ENCODE data around the gene TTC12. TPM values are rescaled to one million over a fixed set of nuclear protein-coding genes. Genes with fewer than 3 reads are reported as not detected.

The TTC12 gene
- total and polyA plus RNA-seq, 2 of the 4 experiments (the other 2 are of a cell fraction) = 10.0 to 14.7 TPM

GRCh38 chr11:113269096-113269495 lies 45.3 kb upstream of the TTC12 start:
- no peaks in the 10 kb centered on the region; the same call in 1 of the 2 replicates for H3K27me3 ChIP-seq (ENCODE audit: control insufficient read depth, insufficient read depth, low read length)
- H2BK5ac ChIP-seq (ENCODE audit: low read depth, low read length, poor library complexity, severe bottlenecking) = no peak overlapping the region
- H2BK120ac ChIP-seq (ENCODE audit: low read depth, low read length) = no peak overlapping the region
- no peak overlapping the region for H3K4me3 ChIP-seq (ENCODE audit: insufficient read depth, low read depth, low read length)
- no peaks in the 10 kb centered on the region for H3K9me1 ChIP-seq (ENCODE audit: insufficient read depth, low read length)
- no peak overlapping the region for H2AK9ac ChIP-seq (replicated peaks; ENCODE audit: low read depth, low read length, poor library complexity)
- BruUV-seq (replicated peaks) = no TSS peak
- H3K27ac ChIP-seq (ENCODE audit: insufficient read depth, low read length) = no peak overlapping the region
- dilution Hi-C loops (cut with HindIII; ENCODE audit: low sequenced_read_pairs, unreplicated experiment) = no loop called here
- in situ Hi-C loops (cut with MboI; ENCODE audit: low sequenced_read_pairs) = no loop called here
- H2AK5ac ChIP-seq (ENCODE audit: low read depth, low read length) = no peak overlapping the region
- no peak overlapping the region for H3K56ac ChIP-seq (ENCODE audit: extremely low read depth, insufficient read depth, low read length)
- ATAC-seq (ENCODE audit: low read depth) (no peak), DNase-seq (no peak)
- H4K91ac ChIP-seq (ENCODE audit: insufficient read depth, low read depth, low read length) = no peak overlapping the region
- H2BK20ac ChIP-seq (ENCODE audit: low read depth, low read length) = no peak overlapping the region
- no peak overlapping the region for H3K9ac ChIP-seq (ENCODE audit: low read depth, low read length)
- H4K8ac ChIP-seq (ENCODE audit: low read depth in 2 of 2, low read length in 2 of 2) = no peak overlapping the region
- H2AFZ ChIP-seq (replicated peaks; ENCODE audit: low read length, poor library complexity) = no peak overlapping the region
- no peak overlapping the region for H2BK15ac ChIP-seq (ENCODE audit: low read depth, low read length)
- H3K9me3 ChIP-seq (ENCODE audit: control insufficient read depth, insufficient read depth, low read length) = no peaks in the 10 kb centered on the region
- no peak overlapping the region for H4K5ac ChIP-seq (ENCODE audit: low read depth, low read length)
- 100% methylated on average over 1 of the region's 2 CpGs; no CpG with 5 or more reads in 1 of the 2 experiments for WGBS, 2 experiments (ENCODE audit: extremely low coverage in 2 of 2, insufficient read length in 1 of 2)
- no peak overlapping the region for H3K23ac ChIP-seq (ENCODE audit: low read depth, low read length)
- H3K4ac ChIP-seq (ENCODE audit: low read depth, low read length) = no peak overlapping the region
- ChIA-PET POLR2A (ENCODE audit: unreplicated experiment) (no interaction called here), CTCF (no interaction called here)
- H3K4me2 ChIP-seq (ENCODE audit: low read depth, low read length) = no peak overlapping the region
- H4K20me1 ChIP-seq (ENCODE audit: insufficient read depth, low read length) = no peaks in the 10 kb centered on the region; the same call in 1 of the 2 replicates
- no peaks in the 10 kb centered on the region for H3K79me1 ChIP-seq (ENCODE audit: low read depth in 1 of 2, low read length in 2 of 2)
- H3K4me1 ChIP-seq (ENCODE audit: control insufficient read depth, insufficient read depth, low read length) = no peaks in the 10 kb centered on the region
- H3K18ac ChIP-seq (ENCODE audit: low read depth, low read length) = no peak overlapping the region
- no peak overlapping the region for H3K14ac ChIP-seq (replicated peaks; ENCODE audit: low read depth, low read length)
- no peaks in the 10 kb centered on the region for H3K36me3 ChIP-seq (ENCODE audit: control insufficient read depth, insufficient read depth, low read length)
- TF ChIP-seq CHD1 (IDR thresholded peaks at IDR 0.05; ENCODE audit: low read depth, low read length) (no peak), BHLHE40 (IDR thresholded peaks at IDR 0.05; ENCODE audit: low read depth, low read length) (no peak), CEBPB (IDR thresholded peaks at IDR 0.05; ENCODE audit: low read depth, low read length) (no peak), CTCF (conservative IDR thresholded peaks at IDR 0.05; ENCODE audit: low read depth, low read length) (no peak)
- intact Hi-C loops (cut with micrococcal nuclease) = no loop called here

Data from IMR-90 (cell line).